NCI-H526 treated with DMSO at 0.1 percent for 48 hours (cell line): ENCODE measurements around the gene AHR.
"Not testable (repeated sequence)": the region's sequence is repeated elsewhere in the genome, so short reads cannot be mapped to it uniquely, and the experiment has no call there.

Source experiments
- DNase-seq: peaks from one replicate; lab custom pipeline; 2025; lab: John Stamatoyannopoulos, UW

AHR gene

DNA sequence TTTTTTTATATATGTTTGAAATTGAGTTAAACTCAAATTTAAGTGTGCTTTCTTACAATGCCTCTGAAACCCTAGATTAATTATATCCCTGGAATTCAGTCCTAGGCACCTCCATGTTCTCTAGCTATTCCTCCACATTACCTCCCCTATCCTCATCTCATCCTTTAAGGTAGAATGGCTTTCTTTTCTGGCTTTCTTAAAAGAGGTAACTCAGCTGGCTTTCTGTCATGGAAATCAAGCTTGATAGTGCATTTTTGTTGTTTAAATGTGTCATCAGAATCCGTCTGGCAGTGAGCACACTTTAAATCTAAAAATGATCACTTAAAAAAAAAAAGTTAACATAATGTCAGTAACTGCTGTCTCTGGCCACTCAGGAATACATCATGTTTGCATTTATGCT is 42.2 kb downstream of the AHR start:
- DNase-seq = no peak

DNA sequence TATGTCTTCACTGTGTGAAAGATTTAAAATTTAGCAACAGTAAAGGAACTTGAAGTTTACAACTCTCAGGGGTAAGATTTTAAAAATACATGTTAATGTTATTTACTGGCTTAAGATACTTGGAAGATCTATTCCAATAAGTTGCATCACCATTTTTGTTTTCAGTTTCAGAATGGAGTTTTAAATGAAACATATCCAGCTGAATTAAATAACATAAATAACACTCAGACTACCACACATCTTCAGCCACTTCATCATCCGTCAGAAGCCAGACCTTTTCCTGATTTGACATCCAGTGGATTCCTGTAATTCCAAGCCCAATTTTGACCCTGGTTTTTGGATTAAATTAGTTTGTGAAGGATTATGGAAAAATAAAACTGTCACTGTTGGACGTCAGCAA is 44.3 kb downstream of the AHR start:
- no peak for DNase-seq

DNA sequence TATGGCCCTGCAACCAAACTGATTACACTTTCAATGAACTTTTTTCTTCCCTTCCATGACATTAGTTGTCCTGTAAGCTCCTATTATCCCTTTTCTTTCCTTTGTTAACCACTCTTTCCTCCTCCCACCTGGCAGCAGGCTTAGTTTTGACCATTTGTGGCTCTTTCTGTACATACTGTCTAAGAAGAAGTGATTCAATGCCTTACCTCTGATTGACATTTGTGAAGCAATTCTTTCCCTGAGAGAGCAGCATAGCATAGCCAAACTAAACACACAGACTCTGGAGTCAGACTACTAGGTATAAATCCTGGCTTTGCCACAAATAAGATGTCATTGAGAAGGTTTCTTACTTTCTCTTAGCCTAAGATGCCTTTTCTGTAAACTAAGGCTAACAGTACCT is 48.9 kb downstream of the AHR start:
- no peak for DNase-seq

DNA sequence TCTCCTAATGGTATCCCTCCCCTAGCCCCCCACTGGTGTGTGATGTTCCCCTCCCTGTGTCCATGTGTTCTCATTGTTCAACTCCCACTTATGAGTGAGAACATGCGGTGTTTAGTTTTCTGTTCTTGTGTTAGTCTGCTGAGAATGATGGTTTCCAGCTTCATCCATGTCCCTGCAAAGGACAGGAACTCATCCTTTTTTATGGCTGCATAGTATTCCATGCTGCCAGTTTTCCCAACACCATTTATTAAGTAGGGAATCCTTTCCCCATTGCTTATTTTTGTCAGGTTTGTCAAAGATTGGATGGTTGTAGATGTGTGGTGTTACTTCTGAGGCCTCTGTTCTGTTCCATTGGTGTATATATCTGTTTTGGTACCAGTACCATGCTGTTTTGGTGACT is 50.5 kb downstream of the AHR start:
- DNase-seq = not testable (repeated sequence)

DNA sequence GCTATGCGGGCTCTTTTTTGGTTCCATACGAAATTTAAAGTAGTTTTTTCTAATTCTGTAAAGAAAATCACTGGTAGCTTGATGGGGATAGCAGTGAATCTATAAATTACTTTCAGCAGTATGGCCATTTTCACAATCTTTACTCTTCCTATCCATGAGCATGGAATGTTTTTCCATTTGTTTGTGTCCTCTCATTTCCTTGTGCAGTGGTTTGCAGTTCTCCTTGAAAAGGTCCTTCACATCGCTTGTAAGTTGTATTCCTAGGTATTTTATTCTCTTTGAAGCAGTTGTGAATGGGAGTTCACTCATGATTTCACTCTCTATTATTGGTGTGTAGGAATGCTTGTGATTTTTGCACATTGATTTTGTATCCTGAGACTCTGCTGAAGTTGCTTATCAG is 51.9 kb downstream of the AHR start:
- not testable (repeated sequence) for DNase-seq

DNA sequence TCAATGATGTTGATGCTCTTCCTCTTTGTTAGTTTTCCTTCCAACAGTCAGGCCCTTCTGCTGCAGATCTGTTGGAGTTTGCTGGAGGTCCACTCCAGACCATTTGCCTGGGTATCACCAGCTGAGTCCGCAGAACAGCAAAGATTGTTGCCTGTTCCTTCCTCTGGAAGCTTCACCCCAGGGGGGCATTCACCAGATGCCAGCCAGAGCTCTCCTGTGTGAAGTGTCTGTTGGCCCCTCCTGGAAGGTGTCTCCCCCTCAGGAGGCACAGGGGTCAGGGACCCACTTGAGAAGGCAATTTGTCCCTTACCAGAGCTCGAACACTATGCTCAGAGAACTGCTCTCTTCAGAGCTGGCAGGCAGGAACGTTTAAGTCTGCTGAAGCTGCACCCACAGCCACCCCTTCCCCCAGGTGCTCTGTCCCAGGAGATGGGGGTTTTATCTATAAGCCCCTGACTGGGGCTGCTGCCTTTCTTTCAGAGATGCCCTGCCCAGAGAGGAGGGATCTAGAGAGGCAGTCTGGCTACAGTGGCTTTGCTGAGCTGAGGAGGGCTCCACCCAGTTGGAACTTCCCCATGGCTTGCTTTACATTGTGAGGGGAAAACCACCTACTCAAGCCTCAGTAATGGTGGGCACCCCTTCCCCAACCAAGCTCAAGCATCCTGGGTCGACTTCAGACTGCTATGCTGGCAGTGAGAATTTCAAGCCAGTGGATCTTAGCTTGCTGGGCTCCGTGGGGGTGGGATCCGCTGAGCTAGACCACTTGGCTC is 55.4 kb downstream of the AHR start:
- DNase-seq = not testable (repeated sequence)

DNA sequence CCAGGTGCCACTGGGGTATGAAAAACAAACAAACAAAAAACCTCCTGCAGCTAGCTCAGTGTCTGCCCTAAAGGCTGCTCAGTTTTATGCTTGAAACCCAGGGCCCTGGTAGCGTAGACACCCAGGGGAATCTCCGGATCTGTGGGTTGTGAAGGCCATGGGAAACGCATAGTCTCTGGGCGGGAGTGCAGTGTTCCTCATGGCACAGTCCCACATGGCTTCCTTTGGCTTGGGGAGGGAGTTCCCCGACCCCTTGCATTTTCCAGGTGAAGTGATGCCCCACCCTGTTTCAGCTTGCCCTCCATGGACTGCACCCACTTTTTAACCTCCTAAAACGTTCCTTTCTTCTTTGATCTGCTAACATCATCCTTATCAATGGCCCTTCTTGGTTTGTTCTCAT is 56.0 kb downstream of the AHR start:
- DNase-seq = no peak

DNA sequence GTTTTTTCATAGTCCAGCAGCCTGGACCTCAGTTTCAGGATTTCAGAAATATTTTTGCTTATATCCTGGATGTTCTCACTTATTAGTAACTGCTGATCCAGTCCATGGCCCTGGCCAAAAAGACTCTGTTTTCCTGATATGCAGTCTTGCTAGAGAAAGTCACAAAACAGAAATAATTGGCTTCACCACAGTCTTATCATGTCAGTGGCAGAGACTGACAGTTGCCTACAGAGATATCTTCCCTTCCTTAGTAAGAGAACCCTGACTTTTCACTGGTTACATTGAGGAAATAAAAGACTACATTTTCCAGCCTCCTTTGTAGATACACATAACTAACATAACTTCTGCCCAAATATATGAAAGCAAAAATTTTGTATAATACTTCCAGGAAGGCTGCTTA is 56.6 kb downstream of the AHR start:
- DNase-seq = no peak

DNA sequence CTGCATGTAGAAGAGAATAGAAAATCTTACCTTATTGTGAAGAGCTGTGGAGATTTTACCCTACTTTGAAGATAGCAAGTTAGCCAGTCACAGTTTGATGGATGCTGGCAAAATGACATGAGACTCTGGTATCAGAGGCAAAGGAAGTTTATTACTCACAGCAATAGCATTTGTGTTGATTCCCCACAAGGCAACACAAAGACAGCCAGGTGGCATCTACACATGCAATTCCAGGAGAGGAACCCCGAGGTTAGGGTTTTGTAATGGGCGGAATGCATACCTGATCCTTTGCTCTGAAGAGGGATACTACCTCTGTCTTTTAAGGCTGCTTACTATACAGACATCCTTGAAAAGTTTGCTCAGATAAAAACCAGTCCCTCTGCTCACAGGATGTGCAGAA is 59.5 kb downstream of the AHR start:
- DNase-seq = no peak

DNA sequence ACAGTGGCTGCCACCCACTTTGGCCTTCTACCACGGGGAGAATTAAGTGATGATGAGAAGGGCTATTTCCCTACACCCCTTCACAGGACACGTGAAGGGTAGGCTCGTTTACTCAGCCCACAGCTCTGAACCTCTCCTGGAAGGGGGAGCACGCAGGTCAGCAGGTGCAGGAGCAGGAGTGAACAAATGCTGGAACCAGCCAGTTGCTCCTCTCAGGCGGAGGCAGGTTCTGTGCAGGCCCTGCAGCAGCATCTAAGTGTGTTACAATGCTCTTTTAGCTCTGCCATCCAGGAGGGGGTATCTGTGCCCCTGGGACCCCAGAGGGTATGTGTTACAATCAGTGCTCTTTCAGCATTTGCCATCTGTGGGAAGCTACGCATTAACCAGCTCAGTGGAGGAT is 61.2 kb downstream of the AHR start:
- no peak for DNase-seq

DNA sequence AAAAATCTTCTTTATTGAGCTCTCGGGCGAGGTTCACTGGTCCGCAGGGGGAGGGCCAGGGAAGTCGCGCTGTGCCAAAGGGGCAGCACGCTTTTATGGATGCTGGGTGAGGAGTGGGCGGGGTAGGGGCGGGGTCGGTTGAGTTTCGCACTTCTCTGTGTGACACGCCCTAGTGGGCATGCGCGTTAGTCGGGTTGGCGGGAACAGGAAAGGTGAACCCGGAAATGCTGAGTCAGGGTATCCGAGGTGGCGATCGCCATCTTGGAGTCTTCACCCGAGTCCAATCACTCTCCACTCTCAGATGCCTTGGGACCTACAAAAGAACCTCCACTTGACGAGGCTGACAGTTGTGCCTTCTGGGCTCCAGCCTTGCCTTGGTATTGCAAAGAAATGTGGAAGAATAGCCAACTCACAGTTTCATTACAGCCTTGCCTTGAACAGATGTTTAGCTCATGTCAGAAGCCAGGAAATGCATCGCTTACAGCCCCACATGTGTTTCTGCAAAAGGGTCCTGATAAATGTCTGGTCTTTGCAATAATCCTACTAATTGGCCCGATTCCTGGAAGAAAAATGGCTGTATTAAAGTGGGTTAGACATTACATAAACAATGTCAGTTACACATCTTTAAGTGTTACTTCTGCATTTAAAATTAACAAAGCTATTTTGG is 64.1 kb downstream of the AHR start:
- no peak for DNase-seq

DNA sequence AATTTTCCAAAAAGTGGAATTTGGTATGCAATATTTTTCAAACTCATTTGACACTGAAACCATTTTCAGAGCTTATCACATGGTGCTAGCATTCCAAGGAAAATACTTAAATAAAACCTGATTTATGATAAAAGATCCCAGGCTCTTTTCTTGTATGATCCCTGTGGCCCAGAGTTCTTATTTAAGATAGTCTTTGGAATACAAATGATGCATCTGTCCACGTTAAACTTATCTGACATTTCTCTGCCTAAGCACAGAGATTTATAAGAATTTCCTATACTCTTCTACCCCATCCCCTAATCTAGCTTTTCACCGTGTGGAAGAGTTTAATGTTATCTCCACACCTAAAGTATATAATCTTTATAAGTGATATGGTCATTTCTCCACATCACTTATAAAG is 66.2 kb downstream of the AHR start:
- DNase-seq = no peak

DNA sequence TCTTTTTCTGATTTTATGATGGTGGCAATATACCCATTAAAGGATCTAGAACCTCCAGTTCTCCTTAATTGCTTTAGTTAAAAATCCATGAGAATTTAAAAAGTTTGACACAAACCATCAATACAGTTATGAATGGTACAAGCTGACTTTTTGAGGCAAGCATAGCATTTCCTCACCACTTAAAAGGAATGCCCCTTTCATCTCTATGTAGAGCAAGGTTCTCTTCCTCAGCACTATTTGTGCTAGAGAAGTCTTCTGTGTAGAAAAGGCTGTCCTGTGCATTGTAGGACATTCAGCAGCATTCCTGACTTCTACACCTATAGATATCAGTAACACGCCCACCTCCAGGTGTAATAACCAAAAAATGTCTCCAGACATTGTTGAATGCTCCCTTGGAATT is 67.3 kb downstream of the AHR start:
- DNase-seq = no peak

DNA sequence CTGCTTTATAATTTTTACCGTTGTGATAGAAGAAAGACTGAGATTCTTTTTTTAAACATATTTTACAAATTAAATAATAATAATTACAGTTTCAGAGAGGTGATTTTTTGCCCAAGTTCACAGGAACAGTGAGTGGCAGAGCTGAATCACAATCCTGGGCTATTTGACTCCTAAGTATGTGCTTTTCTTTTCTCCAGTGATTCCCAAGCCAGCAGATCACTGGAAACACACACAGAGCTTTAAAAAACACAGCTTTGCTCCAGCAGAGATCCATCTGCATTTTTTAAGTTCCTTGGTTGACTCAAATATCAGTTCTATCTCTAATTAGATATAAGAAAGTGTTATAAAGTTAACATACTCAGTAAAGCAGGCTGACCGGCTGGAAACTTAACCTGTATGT is 69.0 kb downstream of the AHR start:
- DNase-seq = no peak

DNA sequence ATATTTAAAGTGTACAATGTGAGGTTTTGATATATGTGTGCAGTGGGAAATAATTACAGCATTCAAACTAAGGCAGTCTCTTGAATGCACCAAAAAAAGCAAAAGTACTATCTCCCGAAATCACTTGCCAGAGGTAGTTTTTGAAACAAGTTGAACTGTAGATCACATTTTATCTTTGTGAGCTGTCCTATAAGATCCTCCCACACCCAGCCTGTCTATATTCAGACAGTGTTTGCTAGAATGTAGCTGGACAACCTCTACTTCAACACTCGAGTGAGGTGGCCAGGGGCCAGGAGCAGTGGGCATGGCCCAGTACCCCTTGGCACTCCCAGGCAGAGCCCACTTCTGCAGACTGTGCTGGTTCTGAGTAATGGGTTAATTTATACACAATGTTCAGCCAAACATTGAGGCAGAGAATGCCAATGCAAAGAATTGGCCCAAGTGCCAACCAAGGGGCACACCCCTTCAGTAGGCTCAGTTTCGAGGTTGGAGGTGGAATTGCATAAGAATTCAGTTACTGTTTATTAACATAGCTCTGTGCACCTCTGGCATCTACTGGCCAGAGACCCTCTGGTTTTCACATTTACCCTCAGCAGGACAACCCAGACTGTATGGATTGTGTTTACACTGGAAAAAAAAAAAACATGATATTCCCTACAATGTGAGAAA is 70.5 kb downstream of the AHR start:
- DNase-seq = no peak

DNA sequence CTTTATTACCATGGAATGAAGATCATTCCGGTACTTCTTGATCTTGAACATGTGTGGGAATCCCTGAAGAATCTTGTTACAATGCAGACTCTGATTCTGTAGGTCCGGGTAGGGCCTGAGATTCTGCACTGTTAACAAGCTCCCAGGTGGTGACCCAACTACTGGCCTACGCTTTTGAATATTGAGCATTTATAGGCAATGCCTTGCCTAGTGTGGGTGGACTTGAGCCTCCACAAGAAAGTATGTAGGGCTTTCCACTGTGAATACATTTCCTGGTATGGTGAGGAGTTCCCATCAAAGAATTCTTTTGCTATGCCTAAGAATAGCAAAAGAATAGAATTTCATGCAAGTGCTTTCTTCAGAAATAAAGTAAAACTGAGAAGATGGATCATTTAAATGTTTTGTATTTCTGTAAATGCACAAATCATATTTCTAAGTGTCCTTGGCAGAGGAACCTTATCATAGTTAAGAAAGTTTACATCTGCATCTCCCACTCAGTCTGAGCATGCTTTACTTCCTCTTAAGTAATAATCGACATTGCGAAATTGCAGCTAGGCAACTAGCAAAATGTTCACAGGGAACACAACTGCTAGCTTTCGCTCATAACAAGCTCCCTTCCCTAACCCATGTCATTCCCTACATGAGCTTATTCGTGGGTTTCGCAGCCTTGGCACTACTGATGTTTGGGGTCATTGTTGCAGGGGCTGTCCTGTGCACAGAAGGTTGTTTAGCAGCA is 71.4 kb downstream of the AHR start:
- DNase-seq = no peak

DNA sequence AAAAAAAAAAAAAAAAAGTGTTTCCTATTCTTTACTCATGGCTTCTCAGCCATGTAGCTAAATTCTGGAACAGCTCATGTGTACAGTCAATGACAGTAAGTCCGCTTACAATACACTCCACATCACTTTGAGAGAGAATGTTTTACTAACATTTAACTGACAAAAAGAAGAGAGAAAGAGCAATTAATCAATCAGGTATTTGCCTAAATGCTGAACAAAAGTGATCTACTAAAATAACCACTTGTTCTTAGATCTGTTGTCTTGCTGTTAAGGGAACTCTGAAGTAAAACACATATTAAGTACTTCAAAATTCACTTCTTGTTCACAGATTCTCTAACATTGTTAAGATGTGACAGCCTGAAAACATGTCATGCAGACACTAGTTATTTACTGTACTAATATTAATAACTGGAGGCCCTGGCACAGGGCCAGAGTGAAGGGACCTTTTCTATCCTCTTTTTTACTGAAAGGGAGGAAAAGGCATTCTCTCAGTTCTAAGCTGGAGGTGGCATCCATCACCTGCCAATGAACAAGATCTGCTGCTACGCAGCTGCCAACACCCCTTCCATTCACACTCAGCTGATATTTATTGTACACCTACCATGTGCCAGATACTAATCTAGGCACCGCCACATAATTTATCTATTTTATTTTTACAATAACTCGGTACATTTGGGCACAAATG is 72.6 kb downstream of the AHR start:
- DNase-seq = no peak

DNA sequence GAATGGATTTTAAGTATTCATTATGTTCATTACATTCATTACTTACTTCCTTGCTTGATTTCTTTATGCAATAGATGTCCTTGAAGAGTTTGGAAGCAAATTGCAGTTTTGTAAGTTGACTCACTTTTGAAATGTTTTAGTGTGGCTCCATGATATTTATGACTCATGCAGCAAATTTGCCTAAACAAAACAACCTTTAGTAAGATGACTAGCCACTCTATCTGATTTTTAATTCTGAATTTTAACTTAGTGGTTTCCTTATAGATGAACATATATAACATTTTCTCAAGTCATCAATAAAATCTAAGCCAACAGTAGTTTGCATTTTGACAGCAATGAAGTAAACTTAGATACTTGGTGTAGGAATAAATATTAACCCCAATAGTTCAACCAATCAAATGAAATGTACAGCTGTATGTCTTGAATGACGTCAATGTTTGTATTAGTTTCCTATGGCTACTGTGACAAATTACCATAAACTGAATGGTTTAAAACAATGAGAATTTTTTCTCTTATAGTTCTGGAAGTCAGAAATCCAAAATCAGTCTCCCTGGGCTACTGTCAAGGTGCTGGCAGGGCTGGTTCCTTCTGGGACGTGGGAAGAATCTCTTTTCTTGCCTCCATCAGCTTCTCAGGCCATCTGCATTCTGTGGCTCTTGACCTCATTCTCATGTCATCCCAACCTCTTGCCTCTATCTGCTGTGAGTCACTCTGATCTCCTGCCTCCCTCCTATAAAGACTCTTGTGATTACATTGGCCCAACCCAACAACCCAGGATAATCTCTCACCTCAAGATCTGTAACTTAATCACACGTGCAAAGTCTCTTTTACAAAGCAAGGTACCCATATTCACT is 73.4 kb downstream of the AHR start:
- DNase-seq = no peak

DNA sequence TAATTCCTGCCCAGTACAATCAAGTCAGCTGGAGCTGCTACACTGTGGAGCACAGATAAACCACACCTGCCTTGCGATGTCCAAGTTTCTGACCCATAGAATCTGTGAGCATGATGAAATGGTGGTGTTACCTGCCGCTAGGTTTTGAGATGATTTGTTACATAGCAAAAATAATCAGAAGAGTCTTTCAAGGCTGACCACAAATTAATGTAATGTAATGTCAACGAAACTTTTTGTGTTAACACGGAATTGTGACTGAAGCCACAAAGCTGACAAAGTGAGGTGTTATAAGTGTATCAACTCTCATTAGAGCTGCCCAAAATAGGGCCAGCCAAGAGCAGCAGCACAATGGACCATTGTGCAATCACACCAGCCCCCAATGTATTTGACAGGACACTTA is 75.7 kb downstream of the AHR start:
- no peak for DNase-seq

DNA sequence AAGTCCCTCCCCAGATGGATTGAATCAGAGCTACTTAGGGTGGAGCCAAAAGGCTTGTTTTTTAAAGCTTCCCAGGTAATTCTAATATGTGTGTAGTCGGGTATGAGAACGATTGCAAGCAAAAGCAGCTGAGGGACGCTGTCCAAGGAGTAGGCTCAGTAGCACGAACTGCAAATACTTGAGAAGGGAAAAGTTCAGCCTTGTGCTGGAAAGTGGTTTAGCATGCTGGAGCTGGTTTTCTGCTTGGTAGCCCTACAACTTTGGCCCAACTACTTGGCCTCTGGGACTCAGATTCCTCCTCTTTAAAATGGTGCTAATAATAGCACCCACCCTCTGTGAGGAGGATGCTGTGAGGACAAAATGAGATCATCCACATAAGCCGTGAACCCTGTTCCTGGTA is 76.2 kb downstream of the AHR start:
- no peak for DNase-seq

DNA sequence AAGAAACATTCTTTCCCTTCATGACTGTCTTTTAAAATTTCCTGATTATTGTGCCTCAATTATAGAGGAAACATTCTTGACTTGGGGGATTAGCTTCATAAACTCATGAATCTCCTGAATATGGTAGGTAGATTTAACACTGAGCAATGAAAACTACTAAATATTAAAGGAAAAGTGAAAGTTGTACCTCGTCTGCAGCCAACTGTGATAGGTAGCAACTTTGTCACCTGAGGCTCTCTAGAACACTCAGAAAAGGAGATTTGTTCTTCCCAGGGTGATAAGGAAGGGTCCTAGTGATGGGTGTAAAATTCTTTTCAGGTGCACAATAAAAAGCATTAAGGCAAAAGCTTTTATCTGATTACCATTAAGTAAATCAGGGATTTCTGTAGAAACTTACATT is 78.1 kb downstream of the AHR start:
- no peak for DNase-seq
